Activated gamma-delta T cell treated with Interleukin-2 at 50 U/mL for 16 hours (primary cell): ENCODE data around the gene NEK5.

ENCODE experiments used
- DNase-seq: peaks from one replicate; pipeline ENCODE4 v3.0.0-alpha.2; 2020

Gene NEK5

DNA sequence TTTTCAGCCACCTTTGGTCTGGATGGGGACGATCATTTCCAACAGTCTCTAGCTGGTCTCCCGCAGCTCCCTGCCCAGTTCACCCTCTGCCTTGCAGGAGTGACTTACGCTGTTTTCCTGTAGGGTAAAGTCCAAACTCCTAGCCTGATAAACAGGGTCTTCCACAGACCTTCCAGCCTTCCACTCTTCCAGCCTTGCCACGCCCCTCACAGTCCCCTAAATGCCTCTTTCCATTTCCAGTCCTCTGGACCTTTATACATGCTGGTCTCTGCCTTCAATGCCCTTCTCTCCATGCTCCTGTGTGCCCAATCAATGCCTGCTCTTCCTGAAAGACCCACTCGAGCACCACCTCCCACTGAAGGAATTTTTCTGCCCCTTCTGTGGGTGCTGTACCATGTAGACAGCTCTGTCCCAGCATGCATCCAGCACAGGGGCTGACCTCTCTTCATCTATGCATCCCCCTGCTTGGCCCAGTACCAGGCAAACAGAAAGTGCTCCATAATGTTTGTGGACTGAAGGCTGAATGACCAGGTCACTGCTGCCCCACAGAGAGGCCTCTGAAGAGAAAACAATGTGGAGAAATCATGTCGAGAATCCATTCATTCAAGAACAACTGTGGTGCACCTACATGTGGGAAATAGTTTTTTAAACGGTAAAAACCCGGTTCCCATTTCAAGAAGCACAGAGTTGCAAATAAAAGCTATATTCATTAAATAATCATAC is 122.2 kb downstream of the NEK5 start:
- DNase-seq: no peak

- no peak for DNase-seq
Observed at GRCh38 chr13:52005841-52006522, 122.9 kb downstream of the NEK5 start.

DNA sequence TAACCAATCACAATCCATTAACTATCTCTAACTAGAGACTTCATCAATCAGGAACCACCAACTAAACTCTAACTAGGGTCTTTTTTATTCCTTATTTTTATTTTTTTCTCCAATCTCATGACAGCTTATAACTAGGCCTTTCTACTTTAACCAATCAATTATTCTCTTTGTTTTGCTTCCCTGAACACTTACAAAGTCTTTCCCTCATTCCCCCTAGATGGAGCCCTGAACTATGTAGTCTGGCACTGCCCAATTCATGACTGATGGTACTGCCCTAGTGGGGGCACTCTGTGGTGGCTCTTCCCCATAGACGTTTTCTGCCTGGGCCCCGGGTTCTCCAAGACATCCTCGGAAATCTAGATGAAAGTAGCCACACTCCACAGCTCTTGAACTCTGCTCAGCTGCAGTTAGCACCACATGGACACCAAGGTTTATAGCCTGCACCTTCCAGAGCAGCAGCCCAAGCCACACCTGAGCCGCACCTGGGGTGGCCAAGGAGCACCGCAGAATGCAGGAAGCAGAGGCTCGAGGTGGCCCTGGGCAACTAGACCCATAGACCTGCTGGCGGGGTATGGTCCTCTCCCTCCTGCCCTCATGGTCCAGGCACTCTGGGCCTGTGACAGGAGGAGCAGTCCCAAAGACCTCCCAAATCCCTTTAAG is 124.2 kb downstream of the NEK5 start:
- DNase-seq: no peak

DNA sequence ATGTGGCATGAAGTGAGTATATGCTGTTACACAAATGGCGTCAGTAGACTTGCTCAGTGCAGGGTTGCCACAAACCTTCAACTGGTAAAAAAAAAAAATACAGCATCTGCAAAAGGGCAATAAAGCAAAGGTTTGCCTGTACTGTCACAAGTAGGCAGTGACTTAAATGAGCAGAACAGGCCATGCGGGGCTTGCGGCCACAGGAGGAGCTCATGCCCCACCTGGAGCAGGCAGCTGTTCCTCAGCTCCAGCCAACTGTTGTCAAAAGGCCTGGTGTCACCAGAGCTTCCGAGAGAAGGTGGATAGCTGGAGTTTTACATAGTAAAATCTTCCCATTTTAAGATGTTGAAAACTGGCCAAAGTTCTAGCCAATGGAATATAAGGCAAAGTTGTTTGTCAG is 125.3 kb downstream of the NEK5 start:
- DNase-seq: no peak

GRCh38 chr13:52002361-52002760 is 126.5 kb downstream of the NEK5 start:
- DNase-seq: no peak

DNA sequence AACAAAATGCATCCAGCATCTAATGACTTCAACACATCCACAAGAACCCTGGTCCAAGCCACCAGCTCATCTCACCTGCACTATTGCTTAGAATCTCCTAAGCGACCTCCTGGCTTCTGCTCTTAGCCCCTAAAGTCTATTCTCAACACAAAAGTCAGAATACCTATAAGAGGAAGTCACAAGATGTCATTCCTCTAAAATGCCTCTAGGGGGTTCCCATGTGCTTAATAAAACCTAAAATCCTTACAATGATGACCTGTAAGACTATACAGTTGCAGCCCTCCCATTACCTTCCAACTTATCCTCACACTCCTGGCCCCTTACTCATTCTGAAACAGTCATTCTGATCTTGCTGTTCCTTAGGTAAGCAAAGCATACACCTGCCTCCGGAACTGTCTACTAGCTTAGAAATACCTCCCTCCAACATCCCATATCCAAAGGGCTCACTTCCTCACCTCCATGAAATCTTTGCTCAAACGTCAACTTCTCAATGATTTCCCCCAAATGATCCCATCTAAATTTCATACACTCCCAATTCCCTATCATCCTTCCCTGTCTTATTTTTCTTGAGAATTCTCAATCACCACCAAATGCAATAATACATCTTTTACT is 127.6 kb downstream of the NEK5 start:
- DNase-seq: no peak

DNA sequence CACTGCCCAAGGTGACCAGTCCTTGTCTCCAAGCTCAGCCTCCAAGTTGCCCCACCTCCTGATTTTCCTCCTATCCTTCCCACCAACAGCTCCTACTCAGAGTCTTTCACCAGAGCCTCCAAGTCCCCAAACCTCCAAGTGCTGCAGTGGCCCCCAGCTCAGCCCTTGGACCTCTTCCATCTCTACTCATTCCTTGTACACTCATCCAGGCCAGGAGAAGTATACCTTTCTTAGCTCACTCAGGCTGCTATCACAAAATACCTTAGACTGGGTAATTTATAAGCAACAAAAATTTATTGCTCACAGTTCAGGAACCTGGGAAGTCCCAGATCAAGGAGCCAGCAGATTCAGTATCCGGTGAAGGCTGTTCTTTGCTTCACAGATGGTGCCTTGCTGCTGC is 129.0 kb downstream of the NEK5 start:
- no peak for DNase-seq

- DNase-seq: no peak
Observed at GRCh38 chr13:51999510-51999911, 129.4 kb downstream of the NEK5 start.

DNA sequence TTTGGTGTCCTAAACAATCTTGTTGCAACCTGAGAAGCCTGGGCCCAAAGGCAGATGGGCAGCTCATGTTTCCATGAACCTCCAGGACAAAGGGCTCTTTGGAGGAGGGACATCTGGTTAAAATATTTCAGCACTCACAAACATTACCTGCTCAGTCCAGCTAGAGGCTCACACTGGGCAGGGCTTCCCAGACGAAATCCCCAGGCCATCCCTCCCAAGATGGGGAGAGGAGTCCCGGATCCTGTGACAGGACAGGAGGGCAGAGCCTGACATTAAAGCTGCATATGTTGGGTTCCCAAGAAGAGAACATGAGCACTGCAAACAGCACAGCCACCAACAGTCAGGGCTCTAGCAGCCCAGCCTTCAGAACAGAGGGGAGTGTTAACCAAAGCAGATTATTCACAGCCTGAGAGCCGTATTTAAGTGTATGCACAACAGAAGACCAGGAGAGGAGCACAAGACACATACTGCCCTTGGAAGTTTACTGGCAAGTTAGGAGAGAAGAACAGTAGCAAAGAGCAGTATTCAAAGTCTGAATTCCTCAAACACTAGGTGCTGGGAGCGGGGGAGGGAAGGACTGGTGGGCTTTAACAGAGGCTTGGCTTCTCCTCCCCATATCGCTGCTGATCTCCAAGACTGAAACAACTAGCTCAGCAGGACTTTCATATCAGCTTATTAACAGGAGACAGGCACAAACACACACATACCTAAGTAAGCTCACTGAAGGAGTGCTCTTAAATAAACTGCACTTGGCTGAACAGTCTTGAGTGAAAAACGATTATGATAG is 130.0 kb downstream of the NEK5 start:
- DNase-seq: no peak

GRCh38 chr13:51997641-51998330 is 131.1 kb downstream of the NEK5 start:
- no peak for DNase-seq

GRCh38 chr13:51997186-51997585 is 131.7 kb downstream of the NEK5 start:
- DNase-seq: no peak

DNA sequence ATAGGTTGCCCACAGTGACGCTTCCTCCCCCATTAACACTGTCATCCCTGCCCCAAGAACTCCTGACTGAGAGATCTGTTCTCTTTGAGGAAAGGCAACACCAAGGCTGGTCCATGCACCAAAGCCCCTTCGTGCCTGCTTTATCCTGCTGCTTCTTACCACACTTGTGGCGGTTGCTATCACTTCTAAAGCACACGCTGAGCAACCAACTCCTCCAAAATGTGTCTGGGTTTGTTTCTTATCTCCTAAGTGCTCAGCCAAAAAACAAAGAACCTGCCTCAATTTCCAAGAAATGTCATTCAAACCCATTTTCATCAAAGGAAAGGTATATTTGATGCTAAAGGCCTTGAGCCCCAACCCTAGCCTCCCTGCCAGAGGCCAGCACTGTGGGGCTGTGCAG is 132.2 kb downstream of the NEK5 start:
- DNase-seq: no peak

- DNase-seq: no peak
Observed at GRCh38 chr13:51995677-51996551, 133.0 kb downstream of the NEK5 start.

DNA sequence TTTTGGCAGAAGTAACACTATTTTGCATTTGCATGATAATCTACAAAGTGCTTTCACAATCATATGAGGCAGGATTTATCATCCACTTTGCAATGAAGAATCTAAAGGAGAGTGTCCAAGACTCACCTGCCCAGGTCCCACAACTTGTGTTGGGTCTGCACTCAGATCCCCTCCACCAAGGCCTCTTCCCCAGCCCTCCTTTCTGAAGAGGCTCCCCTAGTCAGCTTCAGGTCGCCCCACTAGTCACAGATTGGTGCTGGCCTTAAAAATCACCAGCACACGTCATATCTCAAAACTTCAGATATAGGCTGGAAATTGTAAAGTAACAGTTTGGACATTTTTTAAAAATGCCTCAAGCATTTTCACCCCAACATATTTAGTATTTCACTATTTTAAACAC is 135.2 kb downstream of the NEK5 start:
- no peak for DNase-seq

DNA sequence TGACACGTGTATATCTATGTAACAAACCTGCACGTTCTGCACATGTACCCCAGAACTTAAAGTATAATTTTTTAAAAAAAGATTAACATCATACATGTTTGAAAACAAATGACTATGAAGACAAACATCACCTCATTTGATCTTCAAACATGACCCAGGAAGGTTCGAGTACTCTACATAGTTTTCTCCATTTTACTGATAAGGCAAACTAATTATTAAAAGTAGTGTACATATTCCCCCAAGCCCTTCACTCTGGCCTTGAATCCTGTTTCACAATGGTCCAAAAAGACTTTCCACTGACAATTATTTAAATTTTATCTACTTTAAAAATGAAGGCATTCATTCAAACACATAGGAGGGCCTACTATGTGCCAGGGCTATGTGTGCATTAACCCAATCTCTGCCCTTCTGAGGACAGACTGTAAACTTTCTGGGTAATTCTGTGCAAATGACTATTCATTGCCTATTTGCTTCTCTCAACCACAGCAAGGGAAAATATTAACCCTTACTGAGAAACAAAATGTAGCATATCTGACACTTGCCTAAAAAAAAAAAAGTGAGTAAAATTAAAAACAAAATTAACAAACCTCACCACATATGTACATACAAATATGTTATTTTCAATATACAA is 139.8 kb downstream of the NEK5 start:
- no peak for DNase-seq
